ENCODE data around the gene DCANP1. TPM values are rescaled to one million over a fixed set of nuclear protein-coding genes. Genes with fewer than 3 reads are reported as not detected.

The DCANP1 gene
- total and polyA plus RNA-seq, 2 of the 13 experiments (the other 11 are each of a cell fraction or from before 2014, with no cell fraction given), result not detected

GRCh38 chr5:135481909-135482311, 34.8 kb upstream of the DCANP1 start (continued):
- TF ChIP-seq ZBTB44 (CRISPR knock-in tag; IDR thresholded peaks at IDR 0.05) (no peak), IKZF4 (CRISPR knock-in tag; IDR thresholded peaks at IDR 0.05; ENCODE audit: borderline replicate concordance, low read depth, not compliant biosample characterization) (no peak), ZNF205 (CRISPR knock-in tag; IDR thresholded peaks at IDR 0.05) (no peak), ZNF569 (CRISPR knock-in tag; IDR thresholded peaks at IDR 0.05; ENCODE audit: borderline replicate concordance) (no peak), EEA1 (CRISPR knock-in tag; IDR thresholded peaks at IDR 0.05; ENCODE audit: borderline replicate concordance) (no peak), SMYD3 (CRISPR knock-in tag; IDR thresholded peaks at IDR 0.05) (no peak), TBP (CRISPR knock-in tag; IDR thresholded peaks at IDR 0.05) (no peak), NFE2L1 (CRISPR knock-in tag; IDR thresholded peaks at IDR 0.05; ENCODE audit: borderline replicate concordance) (no peak), ZNF629 (CRISPR knock-in tag; conservative IDR thresholded peaks at IDR 0.05) (no peak), ATM (IDR thresholded peaks at IDR 0.05; ENCODE audit: borderline replicate concordance) (0 out of 2 replicates have a peak, but pooled peaks have one; percentile 12), TSC22D2 (CRISPR knock-in tag; IDR thresholded peaks at IDR 0.05; ENCODE audit: borderline replicate concordance) (no peak), SALL1 (CRISPR knock-in tag; IDR thresholded peaks at IDR 0.05) (no peak), NONO (IDR thresholded peaks at IDR 0.05) (no peak), NONO (CRISPR knock-in tag; conservative IDR thresholded peaks at IDR 0.05) (peak; percentile 24; the same call in 1 of the 2 replicates), ZNF253 (CRISPR knock-in tag; IDR thresholded peaks at IDR 0.05; ENCODE audit: borderline replicate concordance) (no peak), ADNP (CRISPR knock-in tag; IDR thresholded peaks at IDR 0.05) (no peak), TRIM22 (IDR thresholded peaks at IDR 0.05) (no peak; the same call in 1 of the 2 replicates), RAD51 (IDR thresholded peaks at IDR 0.05; ENCODE audit: borderline replicate concordance) (0 out of 2 replicates have a peak, but pooled peaks have one; percentile 16), NR0B2 (CRISPR knock-in tag; IDR thresholded peaks at IDR 0.05) (no peak)

All from HepG2 (cell line).